ENCODE measurements around the gene MYO1F. TPM values are rescaled to one million over a fixed set of nuclear protein-coding genes. Genes with fewer than 3 reads are reported as not detected.

The MYO1F gene
- polyA plus RNA-seq, 1 donor (not counting 4 experiments of a cell fraction or from before 2014, with no cell fraction given): 0.14 TPM

- no peak overlapping the region for H3K27ac ChIP-seq (ENCODE audit: control insufficient read depth, insufficient read depth, low read length)
- H3K27me3 ChIP-seq (ENCODE audit: control insufficient read depth, extremely low read depth, insufficient read depth, low read length): no peaks in the 10 kb centered on the region
- peaks cover 0 to 1% of the 10 kb centered on the region in 2 experiments for H3K36me3 ChIP-seq (ENCODE audit: control insufficient read depth in 2 of 2, extremely low read depth in 1 of 2, insufficient read depth in 2 of 2, low read length in 2 of 2)
- no peak for TF ChIP-seq CTCF (optimal IDR thresholded peaks at IDR 0.05 in 1 of 3, IDR thresholded peaks at IDR 0.05 in 1 of 3, conservative IDR thresholded peaks at IDR 0.05 in 1 of 3; ENCODE audit: extremely low read depth in 1 of 3, insufficient read depth in 2 of 3, low read length in 3 of 3)
- TF ChIP-seq EZH2 (IDR thresholded peaks at IDR 0.05; ENCODE audit: low read length): no peak
- H3K9me3 ChIP-seq (ENCODE audit: control insufficient read depth, low read depth, low read length): no peaks in the 10 kb centered on the region
- dilution Hi-C loops (cut with MboI; ENCODE audit: extremely low pct_ligation_motif_present, low sequenced_read_pairs): no loop called here
- H3K9me1 ChIP-seq (ENCODE audit: control insufficient read depth, extremely low read depth, insufficient read depth, low read length): no peaks in the 10 kb centered on the region
- FAIRE-seq (no peak), DNase-seq (ENCODE audit: low read depth, low spot score) (no peak)
- H4K20me1 ChIP-seq (ENCODE audit: control insufficient read depth, extremely low read depth, insufficient read depth, low read length): no peaks in the 10 kb centered on the region
- H3K4me2 ChIP-seq (ENCODE audit: control insufficient read depth, extremely low read depth, insufficient read depth, low read depth, low read length): no peak overlapping the region
- H3K79me2 ChIP-seq (ENCODE audit: control insufficient read depth, insufficient read depth, low read length): no peaks in the 10 kb centered on the region
- H3K4me1 ChIP-seq (ENCODE audit: control insufficient read depth, extremely low read depth, insufficient read depth, low read length): no peaks in the 10 kb centered on the region
- H3K9ac ChIP-seq (ENCODE audit: control insufficient read depth, extremely low read depth, insufficient read depth, low read length): no peak overlapping the region
- H3K4me3 ChIP-seq (ENCODE audit: control insufficient read depth in 2 of 3, extremely low read depth in 1 of 3, insufficient read depth in 2 of 3, low read depth in 1 of 3, low read length in 3 of 3): no peak overlapping the region
- no peak overlapping the region for H2AFZ ChIP-seq (ENCODE audit: control insufficient read depth, low read length)
These were observed 31.5 kb downstream of the MYO1F start for GRCh38 chr19:8545743-8546142.

DNA sequence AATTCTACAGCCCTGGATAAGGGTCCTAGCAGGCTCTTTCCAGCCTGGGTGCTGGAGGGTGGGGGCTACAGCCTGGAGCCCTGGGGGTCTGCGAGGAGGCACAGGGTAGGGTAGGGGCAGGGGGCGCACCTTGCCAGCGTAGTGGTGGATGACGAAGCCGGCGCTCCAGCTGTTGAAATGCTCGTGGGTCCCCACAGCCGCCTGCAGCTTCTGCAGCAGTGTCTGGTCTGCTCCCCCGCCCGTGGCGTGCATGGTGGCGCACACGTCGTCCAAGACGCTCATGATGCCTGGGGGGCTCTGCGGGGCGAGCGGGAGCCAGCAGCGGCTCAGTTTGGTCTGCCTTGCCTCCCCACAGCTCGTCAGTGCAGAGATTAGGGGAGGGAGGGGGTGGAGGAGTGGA is 33.1 kb downstream of the MYO1F start:
- H3K9ac ChIP-seq (ENCODE audit: control insufficient read depth, extremely low read depth, insufficient read depth, low read length): no peak overlapping the region
- H3K27me3 ChIP-seq (ENCODE audit: control insufficient read depth, extremely low read depth, insufficient read depth, low read length): no peaks in the 10 kb centered on the region
- H3K9me1 ChIP-seq (ENCODE audit: control insufficient read depth, extremely low read depth, insufficient read depth, low read length): no peaks in the 10 kb centered on the region
- FAIRE-seq (no peak), DNase-seq (ENCODE audit: low read depth, low spot score) (no peak)
- no peaks in the 10 kb centered on the region for H3K79me2 ChIP-seq (ENCODE audit: control insufficient read depth, insufficient read depth, low read length)
- no peak overlapping the region for H3K4me3 ChIP-seq (ENCODE audit: control insufficient read depth in 2 of 3, extremely low read depth in 1 of 3, insufficient read depth in 2 of 3, low read depth in 1 of 3, low read length in 3 of 3)
- no peak for TF ChIP-seq CTCF (optimal IDR thresholded peaks at IDR 0.05 in 1 of 3, IDR thresholded peaks at IDR 0.05 in 1 of 3, conservative IDR thresholded peaks at IDR 0.05 in 1 of 3; ENCODE audit: extremely low read depth in 1 of 3, insufficient read depth in 2 of 3, low read length in 3 of 3)
- no peak for TF ChIP-seq EZH2 (IDR thresholded peaks at IDR 0.05; ENCODE audit: low read length)
- H3K36me3 ChIP-seq (ENCODE audit: control insufficient read depth in 2 of 2, extremely low read depth in 1 of 2, insufficient read depth in 2 of 2, low read length in 2 of 2): no peaks in the 10 kb centered on the region
- no peaks in the 10 kb centered on the region for H3K4me1 ChIP-seq (ENCODE audit: control insufficient read depth, extremely low read depth, insufficient read depth, low read length)
- no peak overlapping the region for H3K27ac ChIP-seq (ENCODE audit: control insufficient read depth, insufficient read depth, low read length)
- H3K4me2 ChIP-seq (ENCODE audit: control insufficient read depth, extremely low read depth, insufficient read depth, low read depth, low read length): no peak overlapping the region
- no peaks in the 10 kb centered on the region for H3K9me3 ChIP-seq (ENCODE audit: control insufficient read depth, low read depth, low read length)
- H2AFZ ChIP-seq (ENCODE audit: control insufficient read depth, low read length): no peak overlapping the region
- no peaks in the 10 kb centered on the region for H4K20me1 ChIP-seq (ENCODE audit: control insufficient read depth, extremely low read depth, insufficient read depth, low read length)
- dilution Hi-C loops (cut with MboI; ENCODE audit: extremely low pct_ligation_motif_present, low sequenced_read_pairs): no loop called here
